Measurements from ENCODE around the gene TTLL10. TPM values are rescaled to one million over a fixed set of nuclear protein-coding genes. Genes with fewer than 3 reads are reported as not detected.
"Not testable (repeated sequence)": the region's sequence is repeated elsewhere in the genome, so short reads cannot be mapped to it uniquely, and the experiment has no call there.

The TTLL10 gene
- polyA plus RNA-seq, 4 donors = 0.41 to 1.1 (median 0.63) TPM

GRCh38 chr1:1137256-1138045 lies 36.2 kb upstream of the TTLL10 start:
- DNase-seq (ENCODE audit: low read depth in 4 of 4, low spot score in 2 of 4) = no peak

GRCh38 chr1:1140673-1141072 lies 33.0 kb upstream of the TTLL10 start:
- DNase-seq (ENCODE audit: low read depth in 4 of 4, low spot score in 2 of 4) = no peak

- no peak for DNase-seq (ENCODE audit: low read depth in 4 of 4, low spot score in 2 of 4)
Measured at GRCh38 chr1:1141244-1141910, 32.3 kb upstream of the TTLL10 start.

GRCh38 chr1:1141911-1142250 lies 31.8 kb upstream of the TTLL10 start:
- no peak for DNase-seq (ENCODE audit: low read depth in 4 of 4, low spot score in 2 of 4)

GRCh38 chr1:1142352-1142751 lies 31.3 kb upstream of the TTLL10 start:
- DNase-seq (ENCODE audit: low read depth in 4 of 4, low spot score in 2 of 4) = not testable (repeated sequence)

GRCh38 chr1:1142844-1143243 lies 30.8 kb upstream of the TTLL10 start:
- DNase-seq (ENCODE audit: low read depth in 4 of 4, low spot score in 2 of 4) = no peak

GRCh38 chr1:1143636-1144035 lies 30.0 kb upstream of the TTLL10 start:
- DNase-seq (ENCODE audit: low read depth in 4 of 4, low spot score in 2 of 4) = no peak

GRCh38 chr1:1144122-1144842 lies 29.4 kb upstream of the TTLL10 start:
- DNase-seq (ENCODE audit: low read depth in 4 of 4, low spot score in 2 of 4) = no peak

GRCh38 chr1:1144843-1145546 lies 28.7 kb upstream of the TTLL10 start:
- no peak for DNase-seq (ENCODE audit: low read depth in 4 of 4, low spot score in 2 of 4)

- no peak for DNase-seq (ENCODE audit: low read depth in 4 of 4, low spot score in 2 of 4)
Measured at GRCh38 chr1:1145547-1145914, 28.1 kb upstream of the TTLL10 start.

GRCh38 chr1:1146026-1146425 lies 27.7 kb upstream of the TTLL10 start:
- DNase-seq (ENCODE audit: low read depth in 4 of 4, low spot score in 2 of 4) = no peak

GRCh38 chr1:1146596-1146995 lies 27.1 kb upstream of the TTLL10 start:
- DNase-seq (ENCODE audit: low read depth in 4 of 4, low spot score in 2 of 4) = no peak

GRCh38 chr1:1148061-1148460 lies 25.6 kb upstream of the TTLL10 start:
- DNase-seq (ENCODE audit: low read depth in 4 of 4, low spot score in 2 of 4) = no peak

GRCh38 chr1:1148569-1148968 lies 25.1 kb upstream of the TTLL10 start:
- no peak for DNase-seq (ENCODE audit: low read depth in 4 of 4, low spot score in 2 of 4)

- no peak for DNase-seq (ENCODE audit: low read depth in 4 of 4, low spot score in 2 of 4)
Measured at GRCh38 chr1:1149416-1149815, 24.3 kb upstream of the TTLL10 start.

GRCh38 chr1:1150100-1150499 lies 23.6 kb upstream of the TTLL10 start:
- no peak for DNase-seq (ENCODE audit: low read depth in 4 of 4, low spot score in 2 of 4)

GRCh38 chr1:1151306-1151705 lies 22.4 kb upstream of the TTLL10 start:
- DNase-seq (ENCODE audit: low read depth in 4 of 4, low spot score in 2 of 4) = no peak

- not testable (repeated sequence) for DNase-seq (ENCODE audit: low read depth in 4 of 4, low spot score in 2 of 4)
Measured at GRCh38 chr1:1152431-1152830, 21.2 kb upstream of the TTLL10 start.

- DNase-seq (ENCODE audit: low read depth in 4 of 4, low spot score in 2 of 4) = not testable (repeated sequence)
Measured at GRCh38 chr1:1153215-1153614, 20.5 kb upstream of the TTLL10 start.

- DNase-seq (ENCODE audit: low read depth in 4 of 4, low spot score in 2 of 4) = no peak
Measured at GRCh38 chr1:1153874-1154273, 19.8 kb upstream of the TTLL10 start.

GRCh38 chr1:1155258-1155657 lies 18.4 kb upstream of the TTLL10 start:
- DNase-seq (ENCODE audit: low read depth in 4 of 4, low spot score in 2 of 4) = no peak

Data from left renal cortex interstitium (tissue), 4 donors.